Superior temporal gyrus (tissue), 1 donor: ENCODE data around the gene FAM171A1.

Source experiments
- DNase-seq: peaks from one replicate; pipeline ENCODE4 v3.0.0-alpha.2; 2016; ENCODE audit errors: extremely low spot score

FAM171A1 gene

GRCh38 chr10:15169555-15170401 is 201.3 kb downstream of the FAM171A1 start:
- DNase-seq = no peak

GRCh38 chr10:15168786-15169554 is 202.1 kb downstream of the FAM171A1 start:
- DNase-seq = peak; percentile 80

- DNase-seq = peak; percentile 82
Measured at GRCh38 chr10:15168291-15168785, 202.8 kb downstream of the FAM171A1 start, which contains the start of gene NMT2. TSS of gene NMT2 (minus strand) at chr10:15168693. CDS start at chr10:15168612, 81 bp downstream.

- DNase-seq = peak; percentile 52
Measured at GRCh38 chr10:15167411-15168290, 203.4 kb downstream of the FAM171A1 start.

- peak; percentile 40 for DNase-seq
Measured at GRCh38 chr10:15166325-15166724, 204.8 kb downstream of the FAM171A1 start.

- DNase-seq = no peak
Measured at GRCh38 chr10:15163253-15163828, 207.7 kb downstream of the FAM171A1 start.
